ENCODE measurements around the gene PAX5. TPM values are rescaled to one million over a fixed set of nuclear protein-coding genes. Genes with fewer than 3 reads are reported as not detected.

PAX5 gene
- total RNA-seq, 1 donor from 2014 or later: 0.16 TPM

DNA sequence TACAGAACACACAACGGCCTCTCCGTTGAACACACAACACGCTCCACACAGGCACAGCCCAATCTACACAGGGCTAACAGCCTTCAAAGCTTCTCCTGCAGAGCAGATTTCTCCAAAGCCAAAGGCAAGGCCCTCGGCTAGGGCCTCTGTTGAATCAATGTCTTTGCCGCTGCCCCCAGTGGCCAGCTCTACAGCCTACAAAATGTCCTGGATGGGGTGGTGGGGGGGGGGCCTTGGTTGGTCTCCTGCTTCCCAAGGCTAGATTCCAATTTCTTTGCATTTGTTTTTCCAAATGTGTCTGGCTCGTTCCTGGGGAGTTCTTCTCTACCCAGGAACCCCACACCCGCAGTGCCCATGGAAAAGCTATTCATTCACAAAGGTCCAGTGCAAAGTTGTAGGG lies 167.2 kb downstream of the PAX5 start:
- Mint-ChIP-seq H3K36me3 (ENCODE audit: low read depth) (no peaks in the 10 kb centered on the region), H3K9me3 (no peaks in the 10 kb centered on the region), H3K4me3 (no peak overlapping the region), H3K27me3 (peaks cover 15% of the 10 kb centered on the region), H3K27ac (no peak overlapping the region), H3K4me1 (no peaks in the 10 kb centered on the region)
- intact Hi-C loops (cut with micrococcal nuclease): no loop called here
- DNase-seq: no peak

DNA sequence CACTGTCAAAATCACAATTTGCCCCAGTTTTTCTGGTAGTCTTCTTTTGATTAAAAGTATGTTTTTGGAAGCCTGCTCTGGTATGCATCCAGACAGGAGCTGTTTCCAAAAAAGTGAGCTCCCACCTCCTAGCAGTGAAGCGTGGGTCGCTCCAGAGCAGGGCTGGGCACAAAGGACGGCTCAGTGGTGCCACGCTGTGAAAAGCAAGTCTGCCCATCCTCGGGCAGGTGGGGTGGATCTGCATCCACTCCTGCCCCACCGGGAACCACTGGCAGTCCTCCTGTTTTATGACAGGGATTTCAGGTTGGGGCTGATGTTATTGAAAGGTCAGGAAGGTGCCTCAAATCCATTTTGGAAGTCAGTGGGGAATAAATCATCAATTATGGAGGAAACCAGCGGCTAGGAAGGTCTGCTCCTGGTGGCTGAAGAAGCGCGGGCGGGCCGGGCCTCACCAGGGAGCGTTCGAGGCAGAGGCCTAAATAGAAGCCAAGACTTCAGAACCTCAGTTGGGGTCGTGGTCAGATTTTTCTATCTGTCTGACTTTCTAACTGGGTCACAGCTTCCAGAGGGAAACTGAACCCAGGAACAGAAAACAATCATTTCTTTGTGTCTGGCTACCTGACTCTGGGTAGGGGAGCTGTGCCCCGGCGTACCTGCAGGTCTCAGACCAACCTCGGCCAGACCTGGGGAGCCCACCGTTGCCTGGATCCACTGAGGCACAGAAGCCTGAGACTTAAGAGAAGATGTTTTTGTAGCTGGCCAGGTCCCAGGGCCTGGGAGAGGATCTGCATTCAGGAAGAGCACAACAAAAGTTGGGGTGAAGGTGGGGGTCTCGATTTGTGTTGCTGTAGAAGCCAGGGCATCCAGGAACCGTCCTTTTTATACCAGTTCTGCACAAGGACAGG lies 168.1 kb downstream of the PAX5 start:
- no peak overlapping the region for H3K27ac Mint-ChIP-seq
- no peaks in the 10 kb centered on the region for H3K36me3 Mint-ChIP-seq (ENCODE audit: low read depth)
- intact Hi-C loops (cut with micrococcal nuclease): no loop called here
- H3K9me3 Mint-ChIP-seq: no peaks in the 10 kb centered on the region
- no peak for DNase-seq
- no peak overlapping the region for H3K4me3 Mint-ChIP-seq
- H3K27me3 Mint-ChIP-seq: peaks cover 15% of the 10 kb centered on the region
- no peaks in the 10 kb centered on the region for H3K4me1 Mint-ChIP-seq

DNA sequence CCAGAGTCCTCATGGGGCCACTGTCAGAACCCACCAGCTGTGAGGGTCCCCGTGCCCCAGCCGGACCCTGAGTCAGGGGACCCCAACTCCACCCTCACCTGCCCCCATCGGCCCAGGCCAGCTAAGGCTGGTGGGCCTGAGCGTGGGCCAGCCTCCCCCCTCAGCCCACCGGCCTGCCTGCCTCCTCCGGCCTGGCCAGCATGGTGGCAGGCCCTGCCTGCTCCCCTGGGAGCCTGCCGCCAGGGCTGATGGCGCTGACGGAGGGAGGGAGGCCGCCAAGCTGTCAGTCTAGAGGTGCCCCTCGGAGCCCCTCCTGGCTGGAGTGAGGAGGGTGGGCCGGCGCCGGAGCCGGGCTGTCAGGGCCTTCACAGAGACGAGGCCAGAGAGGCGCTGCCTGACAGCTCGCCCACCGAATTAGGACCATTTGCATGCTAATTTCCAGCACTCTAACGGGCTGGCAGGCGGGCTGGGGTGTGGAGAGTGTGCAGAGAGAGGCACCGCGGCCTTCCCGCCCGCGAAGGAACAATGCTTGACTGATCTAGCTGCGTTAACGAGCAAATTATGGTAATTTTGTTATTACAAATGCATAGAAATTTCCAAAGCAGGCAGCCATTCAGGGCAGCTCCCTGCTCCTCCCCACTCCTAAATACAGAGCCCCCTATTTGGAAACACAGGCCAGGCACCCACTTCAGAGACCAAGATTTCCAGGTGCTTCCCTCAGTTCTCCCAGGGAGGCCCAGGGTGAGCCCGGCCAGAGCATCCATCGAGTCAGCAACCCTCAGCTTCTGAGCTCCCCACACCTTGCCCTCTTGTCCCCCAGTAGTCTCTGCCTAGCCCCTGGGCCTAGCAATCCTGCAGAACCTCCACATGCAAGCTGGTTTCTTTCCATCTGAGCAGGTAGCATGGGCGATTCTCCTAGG lies 169.3 kb downstream of the PAX5 start:
- no peak overlapping the region for H3K27ac Mint-ChIP-seq
- H3K4me1 Mint-ChIP-seq: no peaks in the 10 kb centered on the region
- peaks cover 15% of the 10 kb centered on the region for H3K27me3 Mint-ChIP-seq
- no peaks in the 10 kb centered on the region for H3K36me3 Mint-ChIP-seq (ENCODE audit: low read depth)
- intact Hi-C loops (cut with micrococcal nuclease): no loop called here
- no peaks in the 10 kb centered on the region for H3K9me3 Mint-ChIP-seq
- H3K4me3 Mint-ChIP-seq: no peak overlapping the region
- DNase-seq: no peak

DNA sequence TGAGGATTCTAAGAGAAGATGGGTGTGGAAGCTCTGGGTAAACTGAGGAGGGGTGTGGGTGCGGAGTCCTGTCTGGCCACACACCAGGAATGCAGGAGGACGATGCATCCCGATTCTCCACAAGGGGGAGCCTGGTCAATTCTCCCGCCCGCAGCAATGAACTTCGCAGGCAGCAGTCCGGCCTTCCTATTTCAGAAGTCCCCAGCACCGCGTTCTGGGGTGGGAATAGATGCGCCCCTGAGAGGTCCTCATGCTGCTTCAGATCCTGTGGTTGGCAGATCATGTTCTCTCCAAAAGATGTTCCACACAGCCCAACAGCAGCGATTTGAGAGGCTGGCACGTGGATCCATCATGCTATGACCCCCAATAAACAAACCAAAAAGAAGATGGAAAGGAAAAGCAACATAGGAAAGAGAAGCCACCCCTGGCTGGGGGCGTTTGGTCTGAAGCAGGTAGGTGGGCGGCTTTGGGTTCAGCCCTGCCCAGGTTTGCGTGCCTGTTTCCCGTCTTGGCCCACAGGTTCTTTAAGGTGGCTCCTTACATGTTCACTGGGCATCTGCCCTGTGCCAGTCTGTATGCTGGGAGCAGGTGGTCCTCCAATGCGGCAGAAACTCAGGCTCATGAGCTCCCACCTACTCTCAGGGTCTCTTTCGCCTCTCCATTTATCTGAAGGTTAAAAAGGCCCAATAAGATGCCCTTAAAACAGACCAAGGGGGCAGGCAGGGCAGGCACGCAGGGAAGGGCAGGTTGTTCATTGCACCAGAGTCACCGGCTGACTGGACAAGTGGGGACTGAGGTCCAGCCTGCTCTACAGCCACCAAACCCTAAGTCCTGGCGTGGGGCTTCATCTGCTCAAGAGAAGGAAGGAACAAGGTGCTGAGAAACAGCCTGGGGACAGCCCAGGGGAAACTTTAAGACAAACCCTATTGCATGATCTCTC lies 171.6 kb downstream of the PAX5 start:
- no peak overlapping the region for H3K4me3 Mint-ChIP-seq
- no peaks in the 10 kb centered on the region for H3K9me3 Mint-ChIP-seq
- no peak for DNase-seq
- H3K27me3 Mint-ChIP-seq: peaks cover 6% of the 10 kb centered on the region
- no peaks in the 10 kb centered on the region for H3K36me3 Mint-ChIP-seq (ENCODE audit: low read depth)
- no peaks in the 10 kb centered on the region for H3K4me1 Mint-ChIP-seq
- intact Hi-C loops (cut with micrococcal nuclease): no loop called here
- no peak overlapping the region for H3K27ac Mint-ChIP-seq

DNA sequence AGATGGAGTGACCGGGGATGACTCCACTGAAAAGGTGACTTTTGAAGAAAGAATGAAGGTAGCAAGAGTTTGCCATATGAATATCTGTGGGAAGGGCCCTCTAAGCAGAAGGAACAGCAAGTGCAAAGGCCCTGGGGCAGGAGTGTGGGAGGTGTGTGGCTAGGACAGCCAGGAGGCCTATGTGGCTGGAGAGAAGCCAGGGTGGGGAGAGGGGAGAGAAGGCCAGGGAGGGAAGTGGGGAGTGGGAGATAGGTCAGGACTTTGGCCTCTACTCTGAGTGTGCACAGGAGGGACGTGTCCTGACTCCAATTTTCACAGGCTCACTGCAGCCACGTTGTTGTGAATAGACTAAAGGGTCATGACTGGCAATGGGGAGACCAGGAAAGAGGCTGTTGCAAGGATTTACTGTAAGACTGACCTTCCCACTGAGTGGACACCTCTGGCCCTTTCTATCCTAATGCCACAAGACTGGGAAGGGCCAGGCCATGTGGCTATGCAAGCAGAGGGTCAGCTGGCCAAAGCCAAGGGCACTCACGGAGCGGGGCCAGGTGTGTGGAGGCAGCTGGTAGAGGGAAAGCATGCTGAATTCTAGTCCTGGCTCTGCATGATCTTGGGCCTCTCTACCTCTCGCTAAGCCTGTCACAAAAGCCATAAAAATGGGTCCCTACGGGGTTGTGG lies 172.4 kb downstream of the PAX5 start:
- no peak for DNase-seq
- peaks cover 3% of the 10 kb centered on the region for H3K27me3 Mint-ChIP-seq
- H3K4me3 Mint-ChIP-seq: no peak overlapping the region
- H3K9me3 Mint-ChIP-seq: no peaks in the 10 kb centered on the region
- intact Hi-C loops (cut with micrococcal nuclease): no loop called here
- no peak overlapping the region for H3K27ac Mint-ChIP-seq
- H3K4me1 Mint-ChIP-seq: no peaks in the 10 kb centered on the region
- no peaks in the 10 kb centered on the region for H3K36me3 Mint-ChIP-seq (ENCODE audit: low read depth)

DNA sequence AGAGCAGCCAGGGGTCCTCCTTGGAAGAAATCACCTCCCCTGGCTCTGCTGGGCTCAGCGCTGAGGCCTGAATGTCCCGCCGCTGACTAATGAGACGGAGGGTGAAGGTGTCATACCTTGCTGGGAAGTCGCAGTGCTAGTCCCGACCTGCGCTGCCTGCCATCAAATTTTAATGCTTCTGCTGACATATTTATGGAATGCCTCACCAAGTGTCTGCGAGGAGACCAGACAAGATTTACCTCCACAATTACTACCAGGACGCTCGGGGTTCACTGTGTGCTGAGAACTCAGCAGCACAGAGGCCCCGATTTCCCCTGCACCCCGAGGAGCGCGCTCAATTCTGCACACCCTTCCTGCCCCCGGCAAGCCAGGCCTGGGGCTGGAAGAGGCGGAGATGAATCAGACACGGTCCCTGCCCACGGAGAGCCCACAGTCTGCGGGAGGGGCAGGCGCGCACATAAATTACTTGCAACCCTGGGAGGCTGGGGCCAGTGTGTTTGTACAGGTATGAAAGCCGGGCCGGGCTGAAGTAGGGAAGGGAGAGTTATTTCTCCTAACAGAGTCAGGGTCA lies 175.2 kb downstream of the PAX5 start:
- intact Hi-C loops (cut with micrococcal nuclease): no loop called here
- Mint-ChIP-seq H3K4me1 (peaks cover 7% of the 10 kb centered on the region), H3K27ac (no peak overlapping the region)

DNA sequence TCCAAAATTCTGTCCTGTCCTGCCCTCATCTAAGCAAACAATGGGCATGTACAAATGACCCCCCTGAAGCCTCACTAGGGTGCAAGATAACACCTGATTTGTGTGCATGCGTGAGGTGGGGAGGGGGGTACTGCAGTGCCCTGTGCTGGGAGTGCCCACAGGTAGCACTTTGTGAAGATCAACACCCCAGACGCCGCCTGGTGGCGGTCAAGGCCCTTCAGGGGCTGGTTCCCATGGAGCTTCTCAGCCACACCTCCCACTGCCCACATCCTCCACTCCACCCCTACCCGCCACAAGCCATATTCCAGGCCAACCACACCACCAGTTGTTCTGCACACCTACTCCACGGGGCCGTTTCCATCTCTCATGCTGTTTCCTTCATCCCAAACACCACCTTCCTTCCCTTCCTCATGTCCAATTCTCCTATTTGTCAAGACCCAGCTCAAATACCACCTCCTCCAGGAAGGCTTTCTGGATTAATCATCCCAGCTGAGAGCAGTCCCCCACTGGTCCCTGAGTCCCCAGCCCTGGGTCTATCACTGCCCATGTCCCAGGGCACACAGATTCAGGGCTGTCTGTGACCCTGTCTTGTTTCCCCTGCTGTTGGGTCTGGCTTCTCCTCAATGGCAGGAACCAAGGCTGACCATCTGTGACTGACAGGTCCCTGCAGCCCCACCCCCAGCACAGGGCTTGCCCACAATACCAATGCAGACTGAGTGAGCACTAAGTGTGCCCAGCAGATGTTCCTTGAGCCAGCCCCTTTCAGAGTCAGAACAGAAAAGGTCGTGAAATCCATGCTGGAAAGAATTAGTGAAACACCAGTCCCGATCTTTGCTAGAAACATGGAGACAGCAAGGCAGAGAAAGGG lies 178.4 kb downstream of the PAX5 start:
- no peaks in the 10 kb centered on the region for H3K9me3 Mint-ChIP-seq
- intact Hi-C loops (cut with micrococcal nuclease): no loop called here
- H3K27me3 Mint-ChIP-seq: peaks cover 7% of the 10 kb centered on the region
- DNase-seq: peak; percentile 78
- peaks cover 7% of the 10 kb centered on the region for H3K4me1 Mint-ChIP-seq
- H3K27ac Mint-ChIP-seq: no peak overlapping the region
- H3K4me3 Mint-ChIP-seq: no peak overlapping the region
- no peaks in the 10 kb centered on the region for H3K36me3 Mint-ChIP-seq (ENCODE audit: low read depth)

More for the DNA sequence above, 175.2 kb downstream of the PAX5 start:
- DNase-seq: no peak
- Mint-ChIP-seq H3K9me3 (no peaks in the 10 kb centered on the region), H3K27me3 (peaks cover 9% of the 10 kb centered on the region), H3K36me3 (ENCODE audit: low read depth) (no peaks in the 10 kb centered on the region), H3K4me3 (no peak overlapping the region)

DNA sequence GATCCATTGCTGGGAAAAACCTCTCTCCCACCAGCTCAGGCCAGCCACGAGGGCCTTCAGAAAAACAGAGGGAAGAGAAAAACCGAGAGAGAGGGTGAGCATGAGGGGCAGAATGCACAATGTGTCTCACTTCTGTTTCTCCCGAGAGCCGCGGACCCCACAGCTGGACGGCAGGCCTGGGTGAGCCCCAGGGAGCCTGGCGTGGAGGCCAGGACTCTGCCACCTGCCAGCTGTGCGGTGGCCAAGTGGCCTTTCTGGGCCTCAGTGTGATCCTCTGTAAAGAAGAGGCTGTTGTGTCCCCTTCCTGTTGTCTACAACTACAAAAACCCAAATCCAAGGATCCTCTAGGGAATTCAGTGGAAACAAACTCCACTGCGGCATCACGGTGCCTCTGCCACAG lies 179.3 kb downstream of the PAX5 start:
- Mint-ChIP-seq H3K9me3 (no peaks in the 10 kb centered on the region), H3K27me3 (peaks cover 7% of the 10 kb centered on the region), H3K36me3 (ENCODE audit: low read depth) (no peaks in the 10 kb centered on the region), H3K4me3 (no peak overlapping the region), H3K4me1 (peaks cover 7% of the 10 kb centered on the region), H3K27ac (no peak overlapping the region)
- no peak for DNase-seq
- intact Hi-C loops (cut with micrococcal nuclease): no loop called here

DNA sequence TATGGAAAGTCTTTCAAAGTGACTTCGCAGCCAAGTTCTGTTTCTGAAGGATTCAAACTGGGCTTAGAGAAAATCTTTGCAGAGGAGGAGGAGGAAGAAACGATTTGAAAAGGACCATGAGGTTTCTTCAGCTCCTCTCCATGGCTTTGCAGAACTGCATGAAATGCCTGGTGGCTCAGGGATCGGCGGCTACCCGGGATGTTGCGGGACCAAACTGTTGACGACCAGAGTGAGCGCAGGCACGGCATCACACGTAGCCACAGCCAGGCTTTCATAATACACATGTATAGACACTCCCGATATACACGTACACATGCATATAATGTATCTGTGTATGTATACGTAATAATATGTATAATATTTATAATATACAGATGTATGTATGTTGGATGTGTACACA lies 180.0 kb downstream of the PAX5 start:
- Mint-ChIP-seq H3K27ac (no peak overlapping the region), H3K36me3 (ENCODE audit: low read depth) (no peaks in the 10 kb centered on the region), H3K4me1 (peaks cover 7% of the 10 kb centered on the region), H3K27me3 (peaks cover 5% of the 10 kb centered on the region), H3K4me3 (no peak overlapping the region), H3K9me3 (no peaks in the 10 kb centered on the region)
- intact Hi-C loops (cut with micrococcal nuclease): no loop called here
- DNase-seq: no peak

DNA sequence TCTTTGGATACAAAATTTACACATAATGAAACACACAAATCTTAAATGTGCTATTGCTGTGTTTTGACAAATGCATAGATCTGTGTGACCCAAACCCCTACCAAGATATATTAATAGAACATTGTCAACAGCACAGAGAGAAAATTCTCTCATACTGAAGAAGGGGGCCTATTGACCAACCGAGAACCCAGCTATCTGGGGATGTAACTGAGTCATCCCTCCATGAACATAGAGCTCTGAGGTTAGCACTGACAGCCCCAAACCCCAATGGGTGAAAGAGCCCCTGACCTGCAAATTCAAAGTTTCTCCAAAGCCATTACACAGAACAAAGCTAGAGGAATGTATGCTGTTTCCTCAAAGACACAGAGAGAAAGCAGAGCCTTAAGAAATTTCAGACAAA lies 180.8 kb downstream of the PAX5 start:
- Mint-ChIP-seq H3K27me3 (peaks cover 5% of the 10 kb centered on the region), H3K9me3 (no peaks in the 10 kb centered on the region), H3K4me1 (peaks cover 7% of the 10 kb centered on the region), H3K36me3 (ENCODE audit: low read depth) (no peaks in the 10 kb centered on the region), H3K4me3 (no peak overlapping the region), H3K27ac (no peak overlapping the region)
- DNase-seq: no peak
- intact Hi-C loops (cut with micrococcal nuclease): no loop called here

DNA sequence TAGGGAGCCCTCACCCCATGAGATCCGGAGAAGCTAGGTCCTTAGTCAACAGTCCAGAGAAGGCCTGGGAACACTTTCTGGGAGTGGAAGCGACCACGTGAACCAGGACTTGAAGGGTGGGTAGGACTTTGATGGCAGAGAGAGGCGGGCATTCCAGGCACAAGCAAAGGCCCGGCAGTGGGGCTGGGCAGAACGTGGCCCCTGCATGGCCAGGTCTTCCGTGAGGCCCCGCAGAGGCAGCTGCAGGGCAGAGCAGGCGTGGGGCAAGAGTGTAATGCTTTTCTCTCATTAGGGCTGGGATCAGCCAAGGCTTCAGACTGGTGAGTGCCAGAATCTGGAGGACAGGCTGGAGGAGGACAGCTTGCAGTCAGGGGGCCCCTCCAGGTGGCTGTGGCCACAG lies 184.1 kb downstream of the PAX5 start:
- Mint-ChIP-seq H3K4me3 (no peak overlapping the region), H3K27ac (no peak overlapping the region), H3K4me1 (no peaks in the 10 kb centered on the region), H3K27me3 (no peaks in the 10 kb centered on the region), H3K36me3 (ENCODE audit: low read depth) (no peaks in the 10 kb centered on the region), H3K9me3 (no peaks in the 10 kb centered on the region)
- DNase-seq: no peak
- intact Hi-C loops (cut with micrococcal nuclease): no loop called here

DNA sequence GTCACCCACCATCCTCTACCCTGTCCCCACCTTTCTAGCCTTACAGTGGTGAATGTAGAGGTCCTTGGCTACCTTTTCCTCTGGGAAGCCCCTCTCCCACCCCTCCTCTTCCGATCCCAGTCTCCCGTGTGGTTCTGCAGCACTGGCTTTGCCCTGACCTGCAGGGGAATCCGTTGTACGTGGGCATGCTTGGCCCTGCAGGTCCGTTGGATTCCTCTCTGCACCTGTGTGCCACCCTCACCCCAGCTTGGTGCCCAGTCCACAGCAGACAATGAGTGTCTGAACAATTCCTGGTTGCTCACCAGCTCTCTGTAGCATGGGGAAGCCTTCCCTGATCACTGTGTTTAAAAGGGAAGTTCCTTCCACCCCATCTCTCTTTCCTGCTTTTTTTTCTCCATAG lies 185.1 kb downstream of the PAX5 start:
- no peaks in the 10 kb centered on the region for H3K36me3 Mint-ChIP-seq (ENCODE audit: low read depth)
- intact Hi-C loops (cut with micrococcal nuclease): no loop called here
- H3K4me3 Mint-ChIP-seq: no peak overlapping the region
- H3K27ac Mint-ChIP-seq: no peak overlapping the region
- no peak for DNase-seq
- H3K27me3 Mint-ChIP-seq: no peaks in the 10 kb centered on the region
- H3K4me1 Mint-ChIP-seq: no peaks in the 10 kb centered on the region
- no peaks in the 10 kb centered on the region for H3K9me3 Mint-ChIP-seq

Data from activated CD4-positive, alpha-beta T cell treated with anti-CD3 and anti-CD28 coated beads, Interleukin-2, amount 10 ng/mL, durations not matched to agents 24 days and 14 days (primary cell).